ENCODE data around the gene KDM4C. TPM values are rescaled to one million over a fixed set of nuclear protein-coding genes. Genes with fewer than 3 reads are reported as not detected.

Gene KDM4C
- total and polyA plus RNA-seq, 8 donors, result 6.7 to 129 (median 79.9) TPM

GRCh38 chr9:6978591-6978990 is 220.8 kb downstream of the KDM4C start:
- H3K4me1 ChIP-seq, result peaks cover 0 to 19% (median 8%) of the 10 kb centered on the region in 4 donors
- H3K27ac ChIP-seq, result no peak overlapping the region
- intact Hi-C loops (cut with DNase I; ENCODE audit: low total_unique reads), result no loop called here
- WGBS, 5 donors, result 81 to 98% (median 87%) methylated on average over 2 of the region's 2 CpGs
- H3K4me3 ChIP-seq, result no peak overlapping the region
- H3K9me3 ChIP-seq, result no peaks in the 10 kb centered on the region
- H3K36me3 ChIP-seq, result peaks cover 0 to 26% (median 24%) of the 10 kb centered on the region in 4 donors
- TF ChIP-seq CTCF (IDR thresholded peaks at IDR 0.05) (no peak), POLR2A (IDR thresholded peaks at IDR 0.05) (no peak), POLR2AphosphoS5 (IDR thresholded peaks at IDR 0.05) (no peak), EP300 (IDR thresholded peaks at IDR 0.05) (no peak)
- DNase-seq, result no peak
- H3K27me3 ChIP-seq, result no peaks in the 10 kb centered on the region

- Histone ChIP-seq H3K27me3 (no peaks in the 10 kb centered on the region), H3K9me3 (no peaks in the 10 kb centered on the region), H3K27ac (no peak overlapping the region), H3K4me3 (no peak overlapping the region), H3K36me3 (peaks cover 20 to 85% (median 78%) of the 10 kb centered on the region in 4 donors), H3K4me1 (no peaks in the 10 kb centered on the region)
- TF ChIP-seq CTCF (IDR thresholded peaks at IDR 0.05), result no peak
- intact Hi-C loops (cut with DNase I; ENCODE audit: low total_unique reads), result no loop called here
- no peak for DNase-seq
- WGBS, 5 donors, result 74 to 96% (median 91%) methylated on average over 3 of the region's 3 CpGs
Measured at GRCh38 chr9:6984941-6985578, 227.3 kb downstream of the KDM4C start.

- WGBS, 5 donors, result 77 to 88% (median 86%) methylated on average over 5 of the region's 5 CpGs
- no peak for DNase-seq
- intact Hi-C loops (cut with DNase I; ENCODE audit: low total_unique reads), result no loop called here
- H3K4me1 ChIP-seq, result no peaks in the 10 kb centered on the region
- no peaks in the 10 kb centered on the region for H3K9me3 ChIP-seq
- no peak overlapping the region for H3K4me3 ChIP-seq
- no peaks in the 10 kb centered on the region for H3K27me3 ChIP-seq
- no peak for TF ChIP-seq EP300 (IDR thresholded peaks at IDR 0.05)
- no peak for TF ChIP-seq CTCF (IDR thresholded peaks at IDR 0.05)
- no peak for TF ChIP-seq POLR2A (IDR thresholded peaks at IDR 0.05)
- TF ChIP-seq POLR2AphosphoS5 (IDR thresholded peaks at IDR 0.05), result no peak
- H3K36me3 ChIP-seq, result peaks cover 20 to 90% (median 80%) of the 10 kb centered on the region in 4 donors
- no peak overlapping the region for H3K27ac ChIP-seq
Measured at GRCh38 chr9:6986141-6986815, 228.5 kb downstream of the KDM4C start.

- Histone ChIP-seq H3K4me1 (no peaks in the 10 kb centered on the region), H3K36me3 (peaks cover 25 to 92% (median 81%) of the 10 kb centered on the region in 4 donors)
- WGBS, 5 donors, result 65 to 96% (median 84%) methylated on average over 3 of the region's 3 CpGs
Measured at GRCh38 chr9:6987381-6987780, 229.6 kb downstream of the KDM4C start.

More at GRCh38 chr9:6987381-6987780, 229.6 kb downstream of the KDM4C start:
- no peaks in the 10 kb centered on the region for H3K9me3 ChIP-seq
- no peak for DNase-seq
- H3K27ac ChIP-seq, result no peak overlapping the region
- TF ChIP-seq POLR2AphosphoS5 (IDR thresholded peaks at IDR 0.05), result no peak
- no peak for TF ChIP-seq EP300 (IDR thresholded peaks at IDR 0.05)
- TF ChIP-seq CTCF (IDR thresholded peaks at IDR 0.05), result no peak
- no peak for TF ChIP-seq POLR2A (IDR thresholded peaks at IDR 0.05)
- no peaks in the 10 kb centered on the region for H3K27me3 ChIP-seq
- intact Hi-C loops (cut with DNase I; ENCODE audit: low total_unique reads), result no loop called here
- no peak overlapping the region for H3K4me3 ChIP-seq
